SKM-1 (cell line): Measurements from ENCODE around the gene SETD2.
"Not testable (repeated sequence)": the region's sequence is repeated elsewhere in the genome, so short reads cannot be mapped to it uniquely, and the experiment has no call there.

Source experiments
- DNase-seq: peaks from one replicate; lab custom pipeline; 2025; ENCODE audit not compliant: unreplicated experiment; lab: John Stamatoyannopoulos, UW

SETD2 gene

GRCh38 chr3:47041114-47041513 lies 122.8 kb downstream of the SETD2 start:
- DNase-seq = no peak

- not testable (repeated sequence) for DNase-seq
Observed at GRCh38 chr3:47037302-47037701, 126.6 kb downstream of the SETD2 start.

- no peak for DNase-seq
Observed at GRCh38 chr3:47036145-47036544, 127.8 kb downstream of the SETD2 start.

- no peak for DNase-seq
Observed at GRCh38 chr3:47035645-47036044, 128.3 kb downstream of the SETD2 start.

GRCh38 chr3:47034868-47035489 lies 128.9 kb downstream of the SETD2 start:
- DNase-seq = no peak

GRCh38 chr3:47031041-47031440 lies 132.9 kb downstream of the SETD2 start:
- not testable (repeated sequence) for DNase-seq

- no peak for DNase-seq
Observed at GRCh38 chr3:47028667-47029066, 135.2 kb downstream of the SETD2 start.

GRCh38 chr3:47028146-47028545 lies 135.8 kb downstream of the SETD2 start:
- DNase-seq = no peak

- DNase-seq = not testable (repeated sequence)
Observed at GRCh38 chr3:47026432-47026831, 137.5 kb downstream of the SETD2 start.

- no peak for DNase-seq
Observed at GRCh38 chr3:47024932-47025331, 139.0 kb downstream of the SETD2 start.

- no peak for DNase-seq
Observed at GRCh38 chr3:47022641-47023071, 141.3 kb downstream of the SETD2 start.

GRCh38 chr3:47020311-47020710 lies 143.6 kb downstream of the SETD2 start:
- DNase-seq = no peak

- no peak for DNase-seq
Observed at GRCh38 chr3:47019201-47019600, 144.7 kb downstream of the SETD2 start.

GRCh38 chr3:47018269-47018611 lies 145.7 kb downstream of the SETD2 start:
- DNase-seq = no peak

GRCh38 chr3:47017504-47018268 lies 146.2 kb downstream of the SETD2 start:
- DNase-seq = no peak

- DNase-seq = no peak
Observed at GRCh38 chr3:47016934-47017435, 146.9 kb downstream of the SETD2 start.

- no peak for DNase-seq
Observed at GRCh38 chr3:47016086-47016933, 147.6 kb downstream of the SETD2 start.

GRCh38 chr3:47015151-47015550 lies 148.8 kb downstream of the SETD2 start:
- DNase-seq = no peak

- no peak for DNase-seq
Observed at GRCh38 chr3:47014036-47014435, 149.9 kb downstream of the SETD2 start.

GRCh38 chr3:47013231-47013630 lies 150.7 kb downstream of the SETD2 start:
- no peak for DNase-seq

GRCh38 chr3:47012342-47013230 lies 151.3 kb downstream of the SETD2 start:
- DNase-seq = no peak
